Testis (tissue), 3 donors: ENCODE results near the gene WDFY2. TPM values are rescaled to one million over a fixed set of nuclear protein-coding genes. Genes with fewer than 3 reads are reported as not detected.

Experiments used
- DNase-seq: peaks from one replicate; pipeline ENCODE4 v3.0.0-alpha.2; 2019
- H3K27ac ChIP-seq, 2 donors: fragments of 200-600 bp; sonication (generic); one replicate each; pipeline ENCODE4 v1.5.1; 2019
- H3K27me3 ChIP-seq: fragments of 200-600 bp; sonication (generic); one replicate; pipeline ENCODE4 v1.5.1; 2019
- H3K36me3 ChIP-seq: fragments of 200-600 bp; sonication (generic); one replicate; pipeline ENCODE4 v1.5.1; 2017; ENCODE audit warnings: low read depth; ENCODE audit errors: missing control alignments
- H3K4me1 ChIP-seq: fragments of 200-600 bp; sonication (generic); one replicate; pipeline ENCODE4 v1.5.1; 2019
- H3K4me3 ChIP-seq, 2 donors: fragments of 200-600 bp; sonication (generic); one replicate each; pipeline ENCODE4 v1.5.1; 2017 to 2019
- H3K9me3 ChIP-seq: fragments of 200-600 bp; sonication (generic); one replicate; pipeline ENCODE4 v1.5.1; 2017
- CTCF ChIP-seq, 3 experiments: fragments of 450-650 bp in 2 of 3; fragments of 200-600 bp in 1 of 3; sonication (generic) in 1 of 3; IDR thresholded peaks; one replicate each; pipeline ENCODE4 v1.5.1; 2016 to 2019; ENCODE audit warnings: antibody characterized with exemption in 3 of 3, mild to moderate bottlenecking in 2 of 3, moderate library complexity in 1 of 3
- POLR2A ChIP-seq: fragments of 450-650 bp; IDR thresholded peaks from one replicate; pipeline ENCODE4 v1.6.1; 2017; ENCODE audit warnings: antibody characterized with exemption, mild to moderate bottlenecking, moderate library complexity
- WGBS, 2 donors: methylation state at CpG; one replicate each; pipeline ENCODE4 v1.1.5; 2018; 5-methylcytosine and 5-hydroxymethylcytosine counted together
- intact Hi-C: fragments of 100-400 bp; cut with DNase I; formaldehyde crosslinking; loops from one replicate; pipeline ENCODE4 v1.15.1; 2023; ENCODE audit warnings: low total_unique reads
- polyA plus RNA-seq: library from polyadenylated mRNA; stranded (reverse); fragments of 350-450 nt; fragmentation: Illumina TruSeq; extraction: RNeasy Lipid Tissue Mini Kit (QIAGEN cat#74804); gene quantifications from one replicate; pipeline ENCODE4 v1.2.3, GENCODE V29; 2014; ENCODE audit warnings: low read depth, low replicate concordance; ENCODE audit not compliant: insufficient read depth
- total RNA-seq, 2 donors: library from RNA; depleted of rRNA; stranded (reverse); fragments of >200 nt; gene quantifications; one replicate each; pipeline ENCODE4 v1.2.3, GENCODE V29; 2016

The WDFY2 gene
- total and polyA plus RNA-seq, 3 donors from 2014 or later: 17.1 to 45.8 (median 36.1) TPM

- Histone ChIP-seq H3K27ac (peak overlapping the region; percentile 92 to 93), H3K9me3 (no peaks in the 10 kb centered on the region), H3K36me3 (no peaks in the 10 kb centered on the region), H3K27me3 (no peaks in the 10 kb centered on the region), H3K4me1 (peaks cover 39% of the 10 kb centered on the region), H3K4me3 (no peak overlapping the region)
- TF ChIP-seq POLR2A (no peak), CTCF (IDR thresholded peaks at IDR 0.05) (no peak)
- WGBS, 2 donors: 62 to 80% methylated on average over 10 to 17 of the region's 19 CpGs
- intact Hi-C loops: no loop called here
- no peak for DNase-seq
These were observed 184.7 kb downstream of the WDFY2 start for GRCh38 chr13:51768976-51769375.

- 30 to 39% methylated on average over 11 of the region's 11 CpGs for WGBS, 2 donors
- Histone ChIP-seq H3K4me3 (no peak overlapping the region), H3K4me1 (peaks cover 32% of the 10 kb centered on the region), H3K27me3 (no peaks in the 10 kb centered on the region), H3K9me3 (no peaks in the 10 kb centered on the region), H3K36me3 (no peaks in the 10 kb centered on the region), H3K27ac (peak overlapping the region; percentile 92 to 93)
- intact Hi-C loops: no loop called here
- peak; percentile 82 for DNase-seq
- TF ChIP-seq CTCF (IDR thresholded peaks at IDR 0.05) (no peak), POLR2A (no peak)
These were observed 185.3 kb downstream of the WDFY2 start for GRCh38 chr13:51769455-51770127.

- WGBS, 2 donors: 67 to 78% methylated on average over 6 of the region's 6 CpGs
- intact Hi-C loops: no loop called here
- no peaks in the 10 kb centered on the region for H3K27me3 ChIP-seq
- H3K9me3 ChIP-seq: no peaks in the 10 kb centered on the region
- peaks cover 28% of the 10 kb centered on the region for H3K4me1 ChIP-seq
- H3K27ac ChIP-seq: peak overlapping the region; percentile 92 to 93
- H3K36me3 ChIP-seq: no peaks in the 10 kb centered on the region
- no peak for DNase-seq
- TF ChIP-seq CTCF (IDR thresholded peaks at IDR 0.05) (no peak), POLR2A (no peak)
- no peak overlapping the region for H3K4me3 ChIP-seq
These were observed 185.9 kb downstream of the WDFY2 start for GRCh38 chr13:51770160-51770559.

- TF ChIP-seq POLR2A (no peak), CTCF (IDR thresholded peaks at IDR 0.05) (no peak)
- intact Hi-C loops: no loop called here
- 87 to 90% methylated on average over 11 of the region's 11 CpGs for WGBS, 2 donors
- Histone ChIP-seq H3K4me3 (no peak overlapping the region), H3K27me3 (no peaks in the 10 kb centered on the region), H3K27ac (peak overlapping the region; percentile 92 to 93), H3K4me1 (peaks cover 28% of the 10 kb centered on the region), H3K36me3 (no peaks in the 10 kb centered on the region), H3K9me3 (no peaks in the 10 kb centered on the region)
- DNase-seq: no peak
These were observed 186.6 kb downstream of the WDFY2 start for GRCh38 chr13:51770681-51771417.
